LNCAP (cell line): ENCODE measurements around the gene SDE2.

Experiments used
- TF ChIP-seq, protein P1 (sequence below): fragments of 450-650 bp; IDR thresholded peaks from 2 replicates; pipeline ENCODE4 v1.5.1; 2017; ENCODE audit warnings: mild to moderate bottlenecking

SDE2 gene

DNA sequence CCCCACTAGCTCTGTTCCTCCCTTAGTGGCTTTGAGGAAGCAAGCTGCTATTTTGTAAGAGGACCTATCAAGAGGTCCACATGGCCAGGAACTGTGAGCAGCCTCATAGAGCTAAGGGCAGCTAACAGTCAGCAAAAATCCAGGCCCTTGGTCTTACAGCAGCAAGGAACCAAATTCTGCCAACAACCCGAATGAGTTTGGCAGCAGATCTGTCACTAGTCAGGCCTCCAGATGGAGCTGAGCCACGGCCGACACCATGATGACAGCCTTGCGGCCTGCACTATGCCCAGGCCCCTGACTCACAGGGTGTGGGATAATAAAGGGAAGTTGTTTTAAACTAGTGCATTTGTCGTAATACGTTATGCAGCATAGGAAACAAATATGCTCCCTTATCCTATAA is 35.3 kb upstream of the SDE2 start:
- TF ChIP-seq, protein P1, sequence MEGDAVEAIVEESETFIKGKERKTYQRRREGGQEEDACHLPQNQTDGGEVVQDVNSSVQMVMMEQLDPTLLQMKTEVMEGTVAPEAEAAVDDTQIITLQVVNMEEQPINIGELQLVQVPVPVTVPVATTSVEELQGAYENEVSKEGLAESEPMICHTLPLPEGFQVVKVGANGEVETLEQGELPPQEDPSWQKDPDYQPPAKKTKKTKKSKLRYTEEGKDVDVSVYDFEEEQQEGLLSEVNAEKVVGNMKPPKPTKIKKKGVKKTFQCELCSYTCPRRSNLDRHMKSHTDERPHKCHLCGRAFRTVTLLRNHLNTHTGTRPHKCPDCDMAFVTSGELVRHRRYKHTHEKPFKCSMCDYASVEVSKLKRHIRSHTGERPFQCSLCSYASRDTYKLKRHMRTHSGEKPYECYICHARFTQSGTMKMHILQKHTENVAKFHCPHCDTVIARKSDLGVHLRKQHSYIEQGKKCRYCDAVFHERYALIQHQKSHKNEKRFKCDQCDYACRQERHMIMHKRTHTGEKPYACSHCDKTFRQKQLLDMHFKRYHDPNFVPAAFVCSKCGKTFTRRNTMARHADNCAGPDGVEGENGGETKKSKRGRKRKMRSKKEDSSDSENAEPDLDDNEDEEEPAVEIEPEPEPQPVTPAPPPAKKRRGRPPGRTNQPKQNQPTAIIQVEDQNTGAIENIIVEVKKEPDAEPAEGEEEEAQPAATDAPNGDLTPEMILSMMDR = no peak

DNA sequence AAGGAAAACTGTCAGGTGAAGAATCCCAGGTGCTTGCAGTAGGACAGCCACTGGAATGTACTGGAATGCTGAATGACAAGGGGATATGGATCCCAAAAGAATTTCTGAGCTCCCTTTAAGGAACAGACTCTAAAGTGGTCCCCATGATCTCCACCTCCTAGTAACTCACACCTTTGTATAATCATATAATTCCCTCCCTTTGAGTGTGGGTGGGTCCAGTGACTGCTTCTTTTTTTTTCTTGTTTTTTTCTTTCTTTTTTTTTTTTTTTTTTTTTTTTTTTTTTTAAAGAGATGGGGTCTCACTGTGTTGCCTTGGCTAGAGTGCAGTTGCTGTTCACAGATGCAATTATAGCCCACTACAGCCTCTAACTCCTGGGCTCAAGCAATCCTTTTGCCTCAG is 34.8 kb upstream of the SDE2 start:
- TF ChIP-seq, protein P1 = no peak

DNA sequence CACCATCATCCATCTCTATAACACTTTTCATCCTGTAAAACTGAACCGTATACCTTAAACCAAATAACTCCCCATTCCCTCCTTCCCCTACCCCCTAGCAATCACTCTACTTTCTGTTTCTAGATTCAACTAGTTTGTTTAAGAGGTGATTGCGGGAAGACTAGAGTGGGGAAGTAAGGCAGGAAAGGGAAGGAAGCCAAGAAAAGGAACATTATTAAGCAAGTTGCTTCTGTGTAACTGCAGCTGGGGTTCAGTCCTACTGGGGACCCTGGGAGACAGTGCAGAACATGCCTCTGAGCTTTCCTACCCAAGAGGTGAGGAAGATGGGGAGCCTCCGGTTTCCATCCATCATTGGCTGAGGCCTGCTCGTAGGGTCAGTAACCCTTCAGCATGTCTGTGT is 34.4 kb upstream of the SDE2 start:
- TF ChIP-seq, protein P1 = no peak

DNA sequence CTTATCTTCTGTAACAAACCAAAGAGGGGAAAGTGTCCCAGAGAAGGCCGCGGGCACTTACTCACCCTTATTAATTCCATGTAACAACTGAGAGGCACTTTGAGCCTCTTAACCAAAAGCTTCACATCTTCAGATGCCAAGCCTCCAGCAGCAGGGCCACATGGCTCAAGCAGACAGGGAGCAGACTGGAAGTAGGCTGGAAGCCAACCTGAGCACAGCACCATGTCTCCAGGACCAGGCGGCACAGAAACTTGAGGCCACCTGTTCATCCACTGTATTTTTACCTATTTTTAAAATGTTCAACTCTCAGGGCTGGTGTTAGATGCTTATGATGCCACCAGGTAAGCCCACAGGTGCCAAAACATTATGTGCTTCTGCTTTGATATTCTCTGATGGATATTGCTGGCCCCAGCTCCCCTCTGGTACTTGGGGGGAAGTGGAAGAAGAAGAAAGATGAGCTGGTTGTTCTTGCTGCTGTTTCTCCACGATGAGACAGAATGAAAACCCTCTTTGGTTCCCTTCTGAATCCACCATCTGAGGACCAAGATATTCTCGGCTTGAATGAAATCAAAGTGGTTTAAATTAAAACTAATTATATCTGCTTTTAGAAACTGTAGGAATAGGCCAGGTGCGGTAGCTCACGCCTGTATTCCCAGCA is 30.6 kb upstream of the SDE2 start:
- TF ChIP-seq, protein P1 = no peak

DNA sequence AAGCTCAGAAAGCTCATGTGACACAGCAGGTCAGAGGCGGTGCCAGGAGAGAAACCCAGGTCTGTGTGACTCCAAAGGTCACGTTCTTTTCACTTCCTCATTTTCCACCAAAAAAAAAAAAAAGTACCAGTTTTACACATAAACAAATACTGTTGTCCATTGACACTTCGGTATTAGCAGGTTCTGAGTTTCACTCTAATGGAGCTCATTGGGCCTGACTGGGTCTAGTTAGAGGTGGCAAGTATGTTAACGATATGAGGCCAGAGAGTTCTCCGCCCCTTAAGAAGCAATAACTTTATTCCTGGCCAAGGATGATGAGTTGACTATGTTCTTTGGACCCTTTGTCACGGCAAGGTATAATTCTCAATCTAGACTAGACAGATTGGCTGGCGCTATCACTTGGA is 30.0 kb upstream of the SDE2 start:
- TF ChIP-seq, protein P1 = no peak

DNA sequence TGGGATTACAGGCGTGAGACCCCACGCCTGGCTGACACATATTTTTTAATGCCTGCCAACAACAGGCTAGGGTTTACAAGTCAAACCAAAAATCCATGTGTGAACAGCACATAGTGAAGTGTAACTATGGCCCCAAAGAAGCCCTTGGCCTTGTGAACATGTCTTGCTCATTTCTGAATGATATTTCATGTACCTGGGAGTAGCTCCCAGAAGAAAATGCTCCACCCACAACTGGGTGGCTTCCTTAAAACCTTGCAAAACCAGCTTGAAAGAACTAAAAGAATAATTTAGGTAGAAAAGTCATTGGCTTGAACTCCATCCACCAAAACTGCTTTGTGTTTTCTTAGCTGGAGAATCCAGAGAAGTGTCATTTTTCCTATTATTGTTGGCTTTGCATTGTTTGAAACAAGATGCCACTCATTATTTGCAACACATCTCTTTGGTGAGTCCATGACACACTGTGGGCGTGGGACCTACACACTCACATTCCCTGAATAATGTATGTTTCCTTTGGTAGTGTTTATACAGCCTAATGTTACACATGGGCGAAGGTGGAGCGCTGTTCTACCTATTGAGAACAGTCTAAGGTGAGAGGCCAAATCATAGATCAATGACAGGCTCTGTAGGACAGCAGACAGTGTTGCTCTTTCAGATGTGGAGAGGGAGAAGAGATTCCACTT is 28.5 kb upstream of the SDE2 start:
- TF ChIP-seq, protein P1 = no peak

DNA sequence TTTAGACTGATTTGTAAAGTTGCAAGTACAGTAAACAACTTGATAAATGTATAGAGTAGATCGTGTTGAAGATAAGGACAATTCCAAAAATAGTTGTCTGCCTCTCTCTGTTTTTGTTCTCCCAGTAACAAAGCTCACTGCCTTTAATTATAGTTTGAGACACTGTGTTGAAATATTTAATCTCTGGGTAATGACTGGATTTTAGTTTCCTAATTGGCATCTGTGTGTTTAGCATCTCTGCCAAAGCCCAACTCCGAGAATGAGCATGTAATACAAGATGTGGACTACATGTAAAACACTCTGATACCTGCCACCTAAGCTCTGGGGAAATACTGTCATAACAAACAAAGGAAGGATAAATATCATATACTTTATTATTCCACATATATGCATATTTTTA is 27.7 kb upstream of the SDE2 start:
- TF ChIP-seq, protein P1 = no peak

DNA sequence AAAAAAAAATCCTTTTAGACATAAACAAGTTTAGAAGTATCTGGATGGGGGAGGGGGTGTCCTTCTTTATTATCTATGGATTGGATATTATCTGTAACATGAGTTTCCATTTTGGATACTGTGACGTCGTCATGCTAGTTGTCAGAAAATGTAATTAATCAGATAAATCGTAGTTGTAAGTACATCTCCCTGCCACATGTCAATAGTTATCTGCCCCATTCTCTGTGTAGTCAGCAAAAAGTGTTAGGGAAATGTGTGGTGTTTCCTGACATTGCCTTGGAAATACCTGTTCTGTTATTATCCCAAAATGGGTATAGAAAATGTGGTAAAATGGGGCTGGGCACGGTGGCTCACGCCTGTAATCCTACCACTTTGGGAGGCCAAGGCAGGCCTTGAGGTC is 24.6 kb upstream of the SDE2 start:
- TF ChIP-seq, protein P1 = no peak
